Adrenal gland (tissue), 5 donors: Measurements from ENCODE around the gene CGA.

Experiments used
- CTCF ChIP-seq, 6 experiments: fragments of 450-650 bp in 4 of 6; fragments of 200-600 bp in 2 of 6; sonication (generic) in 1 of 6; IDR thresholded peaks; 1 replicate in 5 of 6; 2 replicates in 1 of 6; pipeline versions ENCODE4 v1.5.1 to v1.8.0; 2016 to 2021; ENCODE audit warnings: antibody characterized with exemption in 6 of 6, mild to moderate bottlenecking in 2 of 6, moderate library complexity in 1 of 6
- POLR2A ChIP-seq, 2 donors: fragments of 450-650 bp; IDR thresholded peaks; one replicate each; pipeline ENCODE4 v1.6.1; 2017; ENCODE audit warnings: antibody characterized with exemption in 2 of 2, mild to moderate bottlenecking in 2 of 2, moderate library complexity in 1 of 2
- donor health status: DM: no; HTN: no; CAD: no.

DNA sequence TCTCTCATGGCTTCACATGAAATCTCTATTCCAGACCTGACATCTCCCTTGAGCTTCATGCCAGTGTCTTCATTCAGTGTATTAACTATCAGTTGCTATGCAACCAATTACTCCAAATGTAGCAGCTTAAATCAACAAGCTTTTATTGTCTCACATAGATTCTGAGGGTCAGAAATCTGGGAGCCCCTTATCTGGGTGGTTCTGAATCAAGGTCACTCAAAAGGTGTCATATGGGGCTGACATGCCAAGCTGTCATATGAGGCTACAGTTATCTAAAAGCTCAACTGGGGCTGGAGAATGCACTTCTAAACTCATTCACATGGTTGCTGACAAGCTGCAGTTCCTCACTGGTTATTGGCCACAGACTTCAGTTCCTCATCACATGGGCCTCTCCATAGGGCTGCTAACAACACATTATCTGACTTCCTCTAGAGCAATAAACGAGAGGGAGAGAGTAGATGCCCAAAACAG is 7.3 kb upstream of the CGA start:
- no peak for TF ChIP-seq CTCF (IDR thresholded peaks at IDR 0.05)
- TF ChIP-seq POLR2A (IDR thresholded peaks at IDR 0.05): no peak
